Endodermal cell (in vitro differentiated cells): ENCODE results near the gene GRHL1. TPM values are rescaled to one million over a fixed set of nuclear protein-coding genes. Genes with fewer than 3 reads are reported as not detected.

ENCODE experiments used
- DNase-seq: peaks from one replicate; pipeline ENCODE4 v3.0.0-alpha.2; 2017
- H3K27ac ChIP-seq: 2 replicates; pipeline ENCODE4 v1.5.1; 2013; ENCODE audit warnings: mild to moderate bottlenecking, low read depth, low read length, moderate library complexity
- H3K27me3 ChIP-seq: 2 replicates; pipeline ENCODE4 v1.6.1; 2013; ENCODE audit warnings: mild to moderate bottlenecking, low read length, moderate library complexity; ENCODE audit not compliant: insufficient read depth, control insufficient read depth, poor library complexity, severe bottlenecking
- H3K36me3 ChIP-seq: 2 replicates; pipeline ENCODE4 v1.7.0; 2013; ENCODE audit warnings: mild to moderate bottlenecking, low read length, moderate library complexity; ENCODE audit not compliant: control insufficient read depth, insufficient read depth
- H3K4me1 ChIP-seq: one replicate; pipeline ENCODE4 v1.7.0; 2013; ENCODE audit warnings: low read length; ENCODE audit not compliant: control insufficient read depth, insufficient read depth
- H3K4me3 ChIP-seq: 2 replicates; pipeline ENCODE4 v1.5.1; 2013; ENCODE audit warnings: mild to moderate bottlenecking, low read length, moderate library complexity
- H3K9ac ChIP-seq: 2 replicates; pipeline ENCODE4 v1.6.1; 2013; ENCODE audit warnings: mild to moderate bottlenecking, low read length, moderate library complexity; ENCODE audit not compliant: poor library complexity, severe bottlenecking; ENCODE audit errors: extremely low read depth
- H3K9me3 ChIP-seq: 2 replicates; pipeline ENCODE4 v1.6.1; 2013; ENCODE audit warnings: mild to moderate bottlenecking, low read length, moderate library complexity; ENCODE audit not compliant: control insufficient read depth
- H3K27ac Mint-ChIP-seq: 2 replicates; pipeline ENCODE4 v1.8.0; 2020; ENCODE audit warnings: mixed read lengths
- H3K27me3 Mint-ChIP-seq: 2 replicates; pipeline ENCODE4 v1.8.0; 2021; ENCODE audit warnings: mild to moderate bottlenecking, mixed read lengths; ENCODE audit not compliant: insufficient read depth
- H3K36me3 Mint-ChIP-seq: 2 replicates; pipeline ENCODE4 v1.8.0; 2020; ENCODE audit warnings: low read depth, mixed read lengths
- H3K4me1 Mint-ChIP-seq: 2 replicates; pipeline ENCODE4 v1.8.0; 2020; ENCODE audit warnings: mixed read lengths
- H3K4me3 Mint-ChIP-seq: 2 replicates; pipeline ENCODE4 v1.8.0; 2020; ENCODE audit warnings: mild to moderate bottlenecking, moderate library complexity, mixed read lengths
- H3K9me3 Mint-ChIP-seq: 2 replicates; pipeline ENCODE4 v1.8.0; 2020; ENCODE audit warnings: mild to moderate bottlenecking, mixed read lengths
- WGBS, 2 experiments: methylation state at CpG; one replicate each; pipeline versions ENCODE4 v1.1.5 to v1.1.7; 2013; ENCODE audit warnings: missing lambda C conversion rate in 2 of 2, mixed read lengths in 1 of 2; ENCODE audit not compliant: insufficient coverage in 1 of 2, insufficient read length in 1 of 2; 5-methylcytosine and 5-hydroxymethylcytosine counted together
- total RNA-seq, 2 donors: library from RNA; stranded (reverse); fragmentation: NEBNext Ultra II Directional in 1 of 2; extraction: Animal tissue kit (Norgen Biotek cat#: 25700) in 1 of 2; gene quantifications; 2 replicates in 1 of 2; 3 replicates in 1 of 2; pipeline ENCODE4 v1.2.1, GENCODE V29; 2021
- TF ChIP-seq, protein P1 (sequence below): fragments of 200-600 bp; sonication (generic); conservative IDR thresholded peaks from 2 replicates; pipeline ENCODE4 v1.5.0; 2021; ENCODE audit warnings: antibody characterized with exemption, mild to moderate bottlenecking

The GRHL1 gene
- total RNA-seq, 2 donors from 2014 or later: 2.7 to 2.9 TPM

DNA sequence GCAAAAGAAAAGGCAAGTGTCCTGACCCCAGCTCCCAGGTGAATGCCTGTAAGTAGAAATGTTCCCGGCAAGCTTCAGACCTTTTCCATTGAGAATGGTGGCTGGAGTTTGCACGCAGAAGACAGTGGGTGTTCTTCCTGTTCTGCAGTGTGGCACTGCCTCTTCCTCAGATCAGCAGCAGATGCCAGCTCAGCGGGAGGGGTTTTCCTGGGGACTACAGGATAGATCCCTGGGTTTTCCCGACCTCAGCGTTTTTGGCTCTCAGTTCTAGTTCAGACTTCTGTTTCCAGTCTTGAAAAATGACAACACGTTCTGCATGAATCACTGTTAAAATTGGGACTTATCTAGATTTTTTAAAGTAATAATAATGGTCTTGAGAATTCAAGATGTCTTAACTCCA is 39.2 kb downstream of the GRHL1 start:
- 39 to 63% methylated on average over 4 to 6 of the region's 6 CpGs for WGBS, 2 experiments
- H3K9me3 ChIP-seq: no peaks in the 10 kb centered on the region
- no peak overlapping the region for H3K4me3 ChIP-seq
- Mint-ChIP-seq H3K27me3 (no peaks in the 10 kb centered on the region), H3K27ac (no peak overlapping the region), H3K4me3 (no peak overlapping the region), H3K36me3 (peaks cover 3% of the 10 kb centered on the region), H3K9me3 (no peaks in the 10 kb centered on the region), H3K4me1 (no peaks in the 10 kb centered on the region)
- H3K27ac ChIP-seq: no peak overlapping the region
- TF ChIP-seq, protein P1, sequence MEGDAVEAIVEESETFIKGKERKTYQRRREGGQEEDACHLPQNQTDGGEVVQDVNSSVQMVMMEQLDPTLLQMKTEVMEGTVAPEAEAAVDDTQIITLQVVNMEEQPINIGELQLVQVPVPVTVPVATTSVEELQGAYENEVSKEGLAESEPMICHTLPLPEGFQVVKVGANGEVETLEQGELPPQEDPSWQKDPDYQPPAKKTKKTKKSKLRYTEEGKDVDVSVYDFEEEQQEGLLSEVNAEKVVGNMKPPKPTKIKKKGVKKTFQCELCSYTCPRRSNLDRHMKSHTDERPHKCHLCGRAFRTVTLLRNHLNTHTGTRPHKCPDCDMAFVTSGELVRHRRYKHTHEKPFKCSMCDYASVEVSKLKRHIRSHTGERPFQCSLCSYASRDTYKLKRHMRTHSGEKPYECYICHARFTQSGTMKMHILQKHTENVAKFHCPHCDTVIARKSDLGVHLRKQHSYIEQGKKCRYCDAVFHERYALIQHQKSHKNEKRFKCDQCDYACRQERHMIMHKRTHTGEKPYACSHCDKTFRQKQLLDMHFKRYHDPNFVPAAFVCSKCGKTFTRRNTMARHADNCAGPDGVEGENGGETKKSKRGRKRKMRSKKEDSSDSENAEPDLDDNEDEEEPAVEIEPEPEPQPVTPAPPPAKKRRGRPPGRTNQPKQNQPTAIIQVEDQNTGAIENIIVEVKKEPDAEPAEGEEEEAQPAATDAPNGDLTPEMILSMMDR: no peak
- H3K27me3 ChIP-seq: no peaks in the 10 kb centered on the region
- DNase-seq: no peak
- no peaks in the 10 kb centered on the region for H3K36me3 ChIP-seq
- no peak overlapping the region for H3K9ac ChIP-seq
- H3K4me1 ChIP-seq: no peaks in the 10 kb centered on the region

DNA sequence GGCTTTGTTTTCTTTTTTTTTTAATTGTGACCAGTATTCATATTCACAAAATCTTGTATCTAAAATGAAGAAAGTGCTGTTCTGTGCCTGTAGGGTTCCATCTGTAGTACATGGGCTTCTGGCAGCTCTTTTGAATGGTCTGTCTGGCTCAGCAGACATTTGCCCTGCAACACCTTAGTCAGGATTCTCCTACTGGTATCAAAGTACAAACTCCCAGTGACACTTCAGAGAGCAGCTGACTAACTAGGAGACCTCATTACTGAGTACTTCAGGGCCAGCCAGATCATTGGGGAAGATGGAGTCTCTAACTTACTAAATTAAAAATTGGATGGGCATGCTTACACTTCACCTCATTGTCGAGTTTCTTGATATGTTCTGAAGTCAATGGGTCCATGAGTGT is 39.7 kb downstream of the GRHL1 start:
- Histone ChIP-seq H3K4me1 (no peaks in the 10 kb centered on the region), H3K9me3 (no peaks in the 10 kb centered on the region), H3K27me3 (no peaks in the 10 kb centered on the region), H3K9ac (no peak overlapping the region), H3K4me3 (no peak overlapping the region), H3K27ac (no peak overlapping the region), H3K36me3 (no peaks in the 10 kb centered on the region)
- Mint-ChIP-seq H3K4me3 (no peak overlapping the region), H3K27ac (no peak overlapping the region), H3K27me3 (no peaks in the 10 kb centered on the region), H3K9me3 (no peaks in the 10 kb centered on the region), H3K4me1 (no peaks in the 10 kb centered on the region), H3K36me3 (peaks cover 3% of the 10 kb centered on the region)
- 71% methylated on average over 1 of the region's 1 CpG; no CpG with 5 or more reads in 1 of the 2 experiments for WGBS, 2 experiments
- no peak for DNase-seq
- TF ChIP-seq, protein P1: no peak

DNA sequence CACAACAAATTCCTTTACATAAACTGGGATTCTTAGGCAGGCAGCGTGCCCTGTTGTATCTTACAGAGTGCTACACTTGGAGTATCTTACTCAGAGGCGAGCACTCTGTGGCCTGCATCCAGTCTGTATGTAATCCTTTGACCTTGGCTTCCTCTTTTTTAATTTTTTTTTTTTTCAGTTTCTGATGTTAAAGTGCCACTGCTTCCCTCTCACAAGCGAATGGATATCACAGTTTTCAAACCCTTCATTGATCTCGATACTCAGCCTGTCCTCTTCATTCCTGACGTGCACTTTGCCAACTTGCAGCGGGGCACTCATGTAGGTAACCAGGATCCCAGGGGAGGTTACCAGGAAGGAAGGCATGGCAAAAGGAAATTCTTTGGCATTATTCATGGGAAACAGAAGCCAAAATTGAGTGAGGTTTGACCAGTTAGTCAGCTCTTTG is 40.4 kb downstream of the GRHL1 start:
- Histone ChIP-seq H3K27me3 (no peaks in the 10 kb centered on the region), H3K9me3 (no peaks in the 10 kb centered on the region), H3K4me3 (no peak overlapping the region), H3K9ac (no peak overlapping the region), H3K4me1 (no peaks in the 10 kb centered on the region), H3K27ac (no peak overlapping the region), H3K36me3 (no peaks in the 10 kb centered on the region)
- Mint-ChIP-seq H3K27me3 (no peaks in the 10 kb centered on the region), H3K27ac (no peak overlapping the region), H3K9me3 (no peaks in the 10 kb centered on the region), H3K4me3 (no peak overlapping the region), H3K4me1 (no peaks in the 10 kb centered on the region), H3K36me3 (peaks cover 3% of the 10 kb centered on the region)
- 94 to 96% methylated on average over 2 to 6 of the region's 6 CpGs for WGBS, 2 experiments
- no peak for DNase-seq
- TF ChIP-seq, protein P1: no peak
